ENCODE measurements around the gene VAMP1. TPM values are rescaled to one million over a fixed set of nuclear protein-coding genes. Genes with fewer than 3 reads are reported as not detected.

The VAMP1 gene, protein sequence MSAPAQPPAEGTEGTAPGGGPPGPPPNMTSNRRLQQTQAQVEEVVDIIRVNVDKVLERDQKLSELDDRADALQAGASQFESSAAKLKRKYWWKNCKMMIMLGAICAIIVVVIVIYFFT
- under 0.01 and 0.21 TPM in 2 replicates for total RNA-seq

DNA sequence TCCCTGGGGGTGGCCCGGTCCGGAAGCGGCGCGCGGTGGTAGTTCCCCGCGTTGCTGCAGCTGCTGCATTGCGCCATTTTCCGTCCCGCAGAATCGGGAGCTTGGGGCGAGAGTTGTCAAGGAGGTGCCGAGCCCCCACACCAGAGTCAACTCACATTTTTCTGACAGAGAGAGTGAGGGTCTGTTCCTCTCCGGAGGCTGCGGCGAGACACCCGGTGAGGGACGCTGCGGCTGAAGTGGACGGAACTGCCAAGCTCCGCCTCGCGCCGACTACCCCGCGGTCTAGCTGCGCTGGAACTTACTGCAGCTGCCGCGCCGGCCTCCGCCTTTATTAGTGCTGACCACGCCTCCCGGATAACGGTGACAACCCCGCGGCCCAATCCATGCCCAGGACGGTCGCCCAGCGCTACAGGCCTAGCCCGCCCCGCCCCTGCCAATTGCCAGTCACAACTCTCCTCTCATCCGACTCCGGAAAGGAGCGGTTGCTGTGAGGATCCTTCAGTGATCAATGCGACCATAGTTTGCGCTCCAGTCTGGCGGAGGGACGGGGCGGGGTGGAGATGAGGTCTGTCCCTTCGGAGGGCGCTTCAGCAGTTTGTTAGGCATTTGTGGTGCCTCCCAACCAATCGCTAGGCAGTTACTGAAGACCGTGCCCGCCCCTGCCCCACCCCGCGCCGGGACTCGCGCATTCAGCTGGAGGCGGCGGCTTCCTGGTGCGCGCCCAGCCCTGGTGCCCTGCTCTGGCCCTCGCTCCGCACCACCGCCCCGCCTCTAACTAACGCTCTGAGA, at the start of gene VAMP1:
TSS of gene VAMP1 (minus strand) at position 303 of the 789 bp plus-strand sequence. CDS start at position 157, 146 bp downstream.

DNA sequence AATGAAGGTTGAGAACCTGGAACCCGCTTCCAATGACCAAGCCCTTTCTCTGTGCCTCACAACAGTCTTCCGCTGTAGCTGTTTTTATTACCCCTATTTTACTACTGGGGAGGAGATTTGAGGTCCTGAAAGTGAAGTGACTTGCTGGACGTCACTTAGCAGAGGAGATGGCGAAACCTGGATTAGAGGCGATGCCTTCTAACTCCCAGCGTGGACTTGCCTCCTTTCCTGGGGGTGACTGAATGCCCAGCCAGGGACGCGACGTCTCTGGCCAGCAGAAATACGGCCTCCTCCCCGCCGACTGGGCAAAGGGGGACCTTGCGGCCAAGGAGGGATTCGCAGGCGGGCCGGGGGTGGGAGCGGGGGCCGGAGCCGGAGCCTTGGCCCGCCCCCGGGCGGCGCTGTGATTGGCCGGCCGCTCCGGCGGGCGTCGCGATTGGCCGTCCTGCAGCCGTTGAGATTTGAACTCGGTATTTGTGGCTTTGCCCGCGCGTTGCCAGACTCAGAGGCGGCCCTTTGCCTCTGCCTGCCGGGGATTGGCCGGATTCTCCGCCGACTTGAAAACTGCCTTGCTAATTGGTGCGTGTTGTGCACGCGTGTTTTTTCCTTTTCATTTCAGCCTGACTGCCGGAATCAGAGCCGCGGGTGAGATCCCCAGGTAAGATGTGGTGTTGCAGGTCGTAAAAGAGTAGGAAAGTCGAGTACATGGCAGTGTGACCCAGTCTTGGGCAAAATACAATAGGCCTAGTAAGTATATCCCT, 23.2 kb upstream of the VAMP1 start, which contains the start of gene NCAPD2:
TSS of gene NCAPD2 (plus strand) at position 606 of the 761 bp plus-strand sequence. CDS start 997 bp downstream, outside the sequence.

GRCh38 chr12:6492838-6493496, 22.5 kb upstream of the VAMP1 start, which contains the start of gene MRPL51:
Gene MRPL51, minus strand, starts transcription at chr12:6493262. Its CDS starts 126 bp downstream, at chr12:6493136.

DNA sequence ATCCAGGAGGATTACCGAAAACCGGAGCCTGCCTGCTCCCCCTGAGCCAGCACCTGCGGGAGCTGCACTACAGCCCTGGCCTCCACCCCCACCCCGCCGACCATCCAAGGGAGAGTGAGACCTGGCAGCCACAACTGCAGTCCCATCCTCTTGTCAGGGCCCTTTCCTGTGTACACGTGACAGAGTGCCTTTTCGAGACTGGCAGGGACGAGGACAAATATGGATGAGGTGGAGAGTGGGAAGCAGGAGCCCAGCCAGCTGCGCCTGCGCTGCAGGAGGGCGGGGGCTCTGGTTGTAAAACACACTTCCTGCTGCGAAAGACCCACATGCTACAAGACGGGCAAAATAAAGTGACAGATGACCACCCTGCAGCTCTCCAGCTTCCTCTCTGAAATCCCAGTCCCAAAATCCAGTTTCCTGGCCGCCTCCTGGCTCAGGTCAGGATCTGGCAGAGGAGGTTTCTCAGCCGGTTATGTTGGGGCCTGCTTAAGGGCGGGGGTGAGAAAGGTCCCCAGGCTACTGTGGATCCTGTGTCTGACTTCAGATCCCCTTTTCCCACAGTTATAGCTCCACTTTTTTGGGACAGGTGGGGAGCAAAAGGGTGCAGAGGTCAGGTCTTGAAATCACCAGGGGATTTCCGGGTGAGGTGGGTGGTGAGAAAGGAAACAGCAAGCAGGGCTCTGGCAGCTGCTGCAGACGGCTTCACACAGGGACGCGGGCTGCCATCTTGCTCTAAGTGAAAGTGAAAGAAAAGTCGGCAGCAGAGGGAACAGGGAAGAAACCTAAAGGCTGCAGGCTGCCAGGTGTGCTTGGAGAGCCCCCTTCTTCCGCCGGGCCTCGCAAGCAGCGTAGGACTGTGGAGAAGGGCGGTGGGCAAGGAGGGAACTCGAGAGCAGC, 18.9 kb downstream of the VAMP1 start, which contains the start of gene TAPBPL:
TSS of gene TAPBPL (plus strand) at position 695 of the 897 bp plus-strand sequence. CDS start 207 bp downstream, outside the sequence.

GRCh38 chr12:6444704-6445688, 25.5 kb downstream of the VAMP1 start, which contains the start of gene CD27:
Gene CD27, plus strand, starts transcription at chr12:6444955. Its CDS starts 141 bp downstream, at chr12:6445096.

Other genes with a start within 250 kb of the VAMP1 start
- 26.2 and 51.3 TPM in 2 replicates for gene PLEKHG6, start 160.0 kb downstream of the VAMP1 start, total RNA-seq
- gene TNFRSF1A, start 128.6 kb downstream of the VAMP1 start, total RNA-seq, result 39.0 and 49.6 TPM in 2 replicates
- gene SCNN1A, start 95.1 kb downstream of the VAMP1 start, total RNA-seq, result 22.2 and 110 TPM in 2 replicates
- gene LTBR, start 86.5 kb downstream of the VAMP1 start, total RNA-seq, result 110 and 121 TPM in 2 replicates
- gene CD27, start 25.7 kb downstream of the VAMP1 start, total RNA-seq, result not detected in 2 replicates
- gene TAPBPL, start 18.6 kb downstream of the VAMP1 start, total RNA-seq, result 3.2 and 5.3 TPM in 2 replicates
- gene MRPL51, start 22.6 kb upstream of the VAMP1 start, total RNA-seq, result 52.2 and 64.6 TPM in 2 replicates
- gene NCAPD2, start 23.4 kb upstream of the VAMP1 start, total RNA-seq, result 10.6 and 25.4 TPM in 2 replicates
- gene GAPDH, start 63.8 kb upstream of the VAMP1 start, total RNA-seq, result 6,794 and 7,400 TPM in 2 replicates
- gene IFFO1, start 85.4 kb upstream of the VAMP1 start, total RNA-seq, result 0.85 and 1.7 TPM in 2 replicates
- gene NOP2, start 97.6 kb upstream of the VAMP1 start, total RNA-seq, result 24.6 and 39.4 TPM in 2 replicates
- gene CHD4, start 136.7 kb upstream of the VAMP1 start, total RNA-seq, result 179 and 185 TPM in 2 replicates
- gene LPAR5, start 165.3 kb upstream of the VAMP1 start, total RNA-seq, result 2.3 and 3.9 TPM in 2 replicates
- not detected in 2 replicates for gene ACRBP, start 176.8 kb upstream of the VAMP1 start, total RNA-seq
- 14.9 and 28.7 TPM in 2 replicates for gene ING4, start 192.4 kb upstream of the VAMP1 start, total RNA-seq
- gene ZNF384, start 218.7 kb upstream of the VAMP1 start, total RNA-seq, result 5.8 and 6.4 TPM in 2 replicates
- not detected in 2 replicates for gene PIANP, start 230.1 kb upstream of the VAMP1 start, total RNA-seq

Measured in tracheal epithelial cell (primary cell).